ENCODE results near the gene PPM1E. TPM values are rescaled to one million over a fixed set of nuclear protein-coding genes. Genes with fewer than 3 reads are reported as not detected.
"Not testable (repeated sequence)": the region's sequence is repeated elsewhere in the genome, so short reads cannot be mapped to it uniquely, and the experiment has no call there.

Gene PPM1E
- total RNA-seq, 2 donors from 2014 or later, result not detected

DNA sequence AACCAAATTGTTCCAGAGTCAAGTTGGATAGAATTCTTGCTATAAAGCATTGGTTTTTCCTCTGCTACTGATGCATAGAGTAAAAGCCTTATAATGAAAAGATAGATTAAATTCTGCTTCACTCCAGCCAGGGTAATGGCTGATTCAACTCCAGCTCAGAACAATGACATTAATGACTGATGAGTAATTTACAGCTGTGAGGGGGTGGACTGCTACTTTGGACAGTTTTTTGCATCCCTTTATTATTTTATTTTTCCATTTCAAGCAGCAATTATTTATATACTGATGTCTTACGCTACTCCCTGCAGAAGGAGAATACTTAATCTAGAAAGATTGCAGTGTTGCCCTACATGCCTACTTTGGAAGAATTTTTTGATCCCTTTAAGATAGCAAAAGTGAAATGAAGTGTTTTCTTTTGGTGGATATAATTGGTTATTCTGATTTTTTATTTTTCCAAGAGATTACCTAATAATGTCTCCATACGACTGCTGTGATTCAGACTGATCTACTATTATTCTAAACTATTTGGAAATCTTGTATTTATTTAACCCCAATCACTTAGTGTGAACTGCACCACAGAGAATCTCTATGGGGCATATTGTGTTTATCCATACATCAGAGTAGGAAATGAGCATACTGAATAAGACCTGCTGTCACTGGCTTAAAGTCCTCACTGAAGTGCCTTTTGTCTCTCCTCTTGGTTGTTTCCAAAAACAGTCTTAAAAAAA is 201.5 kb downstream of the PPM1E start:
- no peak overlapping the region for H3K27ac ChIP-seq
- H3K4me1 ChIP-seq (ENCODE audit: control insufficient read depth in 1 of 2, low read depth in 2 of 2), result no peaks in the 10 kb centered on the region
- H3K27me3 ChIP-seq (replicated peaks; ENCODE audit: insufficient read depth), result no peaks in the 10 kb centered on the region
- H3K4me3 ChIP-seq, result no peak overlapping the region
- no peak for DNase-seq (ENCODE audit: low spot score)
- H3K36me3 ChIP-seq, result no peaks in the 10 kb centered on the region
- TF ChIP-seq, protein P1, sequence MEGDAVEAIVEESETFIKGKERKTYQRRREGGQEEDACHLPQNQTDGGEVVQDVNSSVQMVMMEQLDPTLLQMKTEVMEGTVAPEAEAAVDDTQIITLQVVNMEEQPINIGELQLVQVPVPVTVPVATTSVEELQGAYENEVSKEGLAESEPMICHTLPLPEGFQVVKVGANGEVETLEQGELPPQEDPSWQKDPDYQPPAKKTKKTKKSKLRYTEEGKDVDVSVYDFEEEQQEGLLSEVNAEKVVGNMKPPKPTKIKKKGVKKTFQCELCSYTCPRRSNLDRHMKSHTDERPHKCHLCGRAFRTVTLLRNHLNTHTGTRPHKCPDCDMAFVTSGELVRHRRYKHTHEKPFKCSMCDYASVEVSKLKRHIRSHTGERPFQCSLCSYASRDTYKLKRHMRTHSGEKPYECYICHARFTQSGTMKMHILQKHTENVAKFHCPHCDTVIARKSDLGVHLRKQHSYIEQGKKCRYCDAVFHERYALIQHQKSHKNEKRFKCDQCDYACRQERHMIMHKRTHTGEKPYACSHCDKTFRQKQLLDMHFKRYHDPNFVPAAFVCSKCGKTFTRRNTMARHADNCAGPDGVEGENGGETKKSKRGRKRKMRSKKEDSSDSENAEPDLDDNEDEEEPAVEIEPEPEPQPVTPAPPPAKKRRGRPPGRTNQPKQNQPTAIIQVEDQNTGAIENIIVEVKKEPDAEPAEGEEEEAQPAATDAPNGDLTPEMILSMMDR (IDR thresholded peaks at IDR 0.05), result no peak
- ATAC-seq (ENCODE audit: insufficient number of reproducible peaks, low FRiP score, low read depth), result no peak
- H3K9me3 ChIP-seq, result no peaks in the 10 kb centered on the region

DNA sequence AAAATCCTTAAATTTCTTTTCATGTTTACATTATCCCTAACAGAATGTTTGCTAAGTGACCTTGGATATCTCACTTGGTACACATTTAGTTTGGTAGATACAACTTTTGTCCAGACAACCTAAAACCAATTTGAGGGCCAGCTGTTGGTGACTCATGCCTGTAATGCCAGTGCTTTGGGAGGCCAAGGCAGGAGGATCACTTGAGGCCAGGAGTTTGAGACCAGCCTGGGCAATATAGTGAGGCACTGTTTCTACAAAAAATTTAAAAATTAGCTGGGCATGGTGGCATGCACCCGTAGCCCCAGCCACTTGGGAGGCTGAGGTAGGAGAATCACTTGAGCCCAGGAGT is 202.0 kb downstream of the PPM1E start:
- H3K27me3 ChIP-seq (replicated peaks; ENCODE audit: insufficient read depth); DNase-seq (ENCODE audit: low spot score); H3K27ac ChIP-seq; H3K4me3 ChIP-seq; H3K4me1 ChIP-seq (ENCODE audit: control insufficient read depth in 1 of 2, low read depth in 2 of 2); ATAC-seq (ENCODE audit: insufficient number of reproducible peaks, low FRiP score, low read depth); H3K9me3 ChIP-seq; H3K36me3 ChIP-seq: not testable (repeated sequence)

DNA sequence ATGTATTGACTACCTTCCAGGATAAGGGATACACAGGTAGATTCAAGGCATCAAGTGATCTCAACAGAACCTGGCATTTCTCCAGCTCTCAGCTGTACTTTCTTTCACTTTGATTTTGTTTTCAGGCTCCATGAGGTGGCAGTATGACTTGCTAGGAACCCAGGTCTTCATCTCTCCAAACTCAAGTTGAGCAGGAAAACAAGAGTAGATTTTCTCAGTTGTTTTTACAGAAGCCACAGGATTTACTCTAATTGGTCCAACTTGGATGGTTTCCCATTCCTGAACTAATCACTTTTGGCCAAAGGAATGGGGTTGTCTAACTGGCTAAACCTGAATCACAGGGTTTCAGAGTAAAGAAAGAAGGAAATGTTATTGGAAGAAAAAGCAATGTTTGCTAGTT is 204.4 kb downstream of the PPM1E start:
- TF ChIP-seq, protein P1 (IDR thresholded peaks at IDR 0.05), result no peak
- Histone ChIP-seq H3K36me3 (no peaks in the 10 kb centered on the region), H3K27me3 (replicated peaks; ENCODE audit: insufficient read depth) (no peaks in the 10 kb centered on the region), H3K4me1 (ENCODE audit: control insufficient read depth in 1 of 2, low read depth in 2 of 2) (no peaks in the 10 kb centered on the region), H3K27ac (no peak overlapping the region), H3K4me3 (no peak overlapping the region), H3K9me3 (no peaks in the 10 kb centered on the region)
- no peak for ATAC-seq (ENCODE audit: insufficient number of reproducible peaks, low FRiP score, low read depth)
- no peak for DNase-seq (ENCODE audit: low spot score)

DNA sequence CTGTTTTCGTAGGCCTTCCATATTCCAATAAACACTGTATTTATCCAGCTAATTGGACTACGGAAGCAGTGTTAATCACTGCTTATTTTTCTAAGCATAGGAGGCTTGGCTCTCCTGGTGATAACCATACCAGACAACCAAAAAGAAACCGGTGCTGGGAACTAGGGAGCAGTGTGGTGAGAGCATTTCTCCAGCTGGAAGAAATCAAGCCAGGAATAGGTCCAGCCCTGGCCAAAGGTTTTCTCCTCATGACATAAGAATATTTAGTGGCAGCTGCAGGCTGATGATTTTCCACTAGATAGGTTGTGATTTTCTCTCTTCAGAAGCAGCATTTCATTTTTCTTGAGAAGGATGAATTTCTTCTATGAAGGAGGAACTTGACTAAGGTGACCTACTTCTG is 209.6 kb downstream of the PPM1E start:
- TF ChIP-seq, protein P1 (IDR thresholded peaks at IDR 0.05), result no peak
- no peaks in the 10 kb centered on the region for H3K36me3 ChIP-seq
- no peak overlapping the region for H3K4me3 ChIP-seq
- H3K27ac ChIP-seq, result no peak overlapping the region
- no peaks in the 10 kb centered on the region for H3K27me3 ChIP-seq (replicated peaks; ENCODE audit: insufficient read depth)
- ATAC-seq (ENCODE audit: insufficient number of reproducible peaks, low FRiP score, low read depth) (no peak), DNase-seq (ENCODE audit: low spot score) (no peak)
- no peaks in the 10 kb centered on the region for H3K9me3 ChIP-seq
- no peaks in the 10 kb centered on the region for H3K4me1 ChIP-seq (ENCODE audit: control insufficient read depth in 1 of 2, low read depth in 2 of 2)

DNA sequence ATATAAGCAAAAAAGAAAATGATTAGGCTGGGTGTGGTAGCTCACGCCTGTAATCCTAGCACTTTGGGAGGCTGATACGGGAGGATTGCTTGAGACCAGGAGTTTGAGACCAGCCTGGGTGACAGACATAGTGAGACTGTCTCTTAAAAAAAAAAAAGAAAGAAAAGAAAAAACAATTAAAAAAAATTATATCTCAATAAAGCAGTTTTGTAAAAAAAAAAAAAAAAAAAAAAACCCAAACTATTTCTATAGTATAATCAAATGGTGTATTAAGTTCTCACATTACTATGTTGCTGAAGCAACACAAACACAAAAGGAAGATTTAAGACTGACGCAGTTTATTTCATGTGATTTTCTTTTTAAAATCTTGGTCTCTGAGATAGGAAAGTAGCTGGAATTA is 210.6 kb downstream of the PPM1E start:
- no peaks in the 10 kb centered on the region for H3K9me3 ChIP-seq
- ATAC-seq (ENCODE audit: insufficient number of reproducible peaks, low FRiP score, low read depth) (no peak), DNase-seq (ENCODE audit: low spot score) (no peak)
- H3K27me3 ChIP-seq (replicated peaks; ENCODE audit: insufficient read depth), result no peaks in the 10 kb centered on the region
- H3K4me3 ChIP-seq, result no peak overlapping the region
- no peaks in the 10 kb centered on the region for H3K4me1 ChIP-seq (ENCODE audit: control insufficient read depth in 1 of 2, low read depth in 2 of 2)
- H3K27ac ChIP-seq, result no peak overlapping the region
- TF ChIP-seq, protein P1 (IDR thresholded peaks at IDR 0.05), result no peak
- H3K36me3 ChIP-seq, result no peaks in the 10 kb centered on the region
